Measurements from ENCODE around the gene CYP2S1.

The CYP2S1 gene

DNA sequence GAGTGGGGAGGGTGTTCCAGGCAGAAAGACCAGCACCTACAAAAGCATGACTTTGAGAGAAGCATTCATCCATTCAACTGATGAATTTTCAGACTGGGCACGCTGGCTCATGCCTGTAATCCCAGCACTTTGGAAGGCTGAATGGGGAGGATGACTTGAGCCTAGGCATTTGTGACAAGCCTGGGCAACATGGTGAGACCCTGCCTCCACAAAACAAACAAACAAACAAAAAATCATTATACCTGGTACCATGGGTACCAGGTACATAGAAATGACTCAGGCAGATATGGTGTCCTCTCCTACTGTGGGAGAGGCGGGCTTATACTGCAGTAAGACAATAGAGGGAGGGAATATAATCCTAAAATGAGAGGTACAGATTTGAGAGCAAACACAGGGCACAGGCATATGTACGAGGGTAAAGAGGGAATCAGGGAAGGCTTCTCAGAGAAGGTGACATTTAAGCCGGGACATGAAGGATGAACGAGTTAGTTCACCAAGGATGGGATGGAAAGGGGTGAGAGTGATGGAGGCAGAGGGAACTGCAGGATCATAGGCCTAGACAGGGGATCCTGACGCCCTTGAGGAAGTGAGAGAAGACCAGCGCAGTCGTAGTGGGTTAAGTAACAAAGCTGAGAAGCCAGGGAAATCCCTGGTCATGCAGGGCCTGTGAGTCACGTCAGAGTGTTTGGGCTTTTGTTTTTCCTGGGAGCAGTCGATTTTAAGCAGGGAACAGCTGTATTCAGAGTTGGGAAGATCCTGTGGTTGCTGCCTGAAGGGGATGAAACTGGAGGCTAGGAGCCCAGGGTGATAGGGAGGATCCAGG, 2.9 kb downstream of the CYP2S1 start:
- no peak for DNase-seq

DNA sequence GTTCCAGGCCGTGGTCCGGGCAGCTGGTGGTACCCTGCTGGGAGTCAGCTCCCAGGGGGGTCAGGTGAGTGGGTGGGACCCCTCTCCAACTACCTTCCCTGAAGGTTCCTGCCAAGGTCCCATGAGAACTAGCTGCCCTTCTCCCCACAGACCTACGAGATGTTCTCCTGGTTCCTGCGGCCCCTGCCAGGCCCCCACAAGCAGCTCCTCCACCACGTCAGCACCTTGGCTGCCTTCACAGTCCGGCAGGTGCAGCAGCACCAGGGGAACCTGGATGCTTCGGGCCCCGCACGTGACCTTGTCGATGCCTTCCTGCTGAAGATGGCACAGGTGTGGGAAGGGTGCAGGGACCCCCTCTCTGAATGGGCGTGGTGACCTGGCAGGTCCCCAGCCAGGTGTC, 5.5 kb downstream of the CYP2S1 start:
- no peak for DNase-seq

DNA sequence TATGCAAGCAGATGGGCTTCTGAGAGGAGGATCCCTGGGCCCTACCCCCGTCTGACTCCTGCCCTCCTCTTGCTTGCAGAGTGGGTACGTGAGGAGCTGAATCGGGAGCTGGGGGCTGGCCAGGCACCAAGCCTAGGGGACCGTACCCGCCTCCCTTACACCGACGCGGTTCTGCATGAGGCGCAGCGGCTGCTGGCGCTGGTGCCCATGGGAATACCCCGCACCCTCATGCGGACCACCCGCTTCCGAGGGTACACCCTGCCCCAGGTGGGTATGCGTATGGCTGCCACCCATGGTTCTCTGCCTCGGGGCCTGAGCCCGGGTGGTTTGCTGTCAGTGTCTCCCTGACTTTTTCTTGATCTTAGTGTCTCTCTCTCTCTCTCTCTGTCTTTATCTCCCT, 10.4 kb downstream of the CYP2S1 start:
- no peak for DNase-seq

DNA sequence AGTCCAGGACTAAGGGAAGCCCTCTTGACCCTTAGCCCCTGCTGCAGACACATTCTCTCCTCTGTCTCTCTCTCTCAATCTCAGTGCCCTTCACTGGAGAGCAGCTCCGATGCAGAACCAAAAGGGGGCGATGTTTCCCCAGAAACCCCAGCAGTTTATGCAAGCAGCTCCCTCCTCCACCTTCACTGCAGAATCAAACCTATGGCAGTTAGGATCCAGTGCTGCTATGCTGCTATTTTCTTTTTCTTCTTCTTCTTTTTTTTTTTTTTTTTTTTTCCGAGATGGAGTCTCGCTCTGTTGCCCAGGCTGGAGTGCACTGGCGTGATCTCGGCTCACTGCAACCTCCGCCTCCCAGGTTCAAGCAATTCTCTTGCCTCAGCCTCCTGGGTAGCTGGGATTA, 11.3 kb downstream of the CYP2S1 start:
- peak; percentile 77 for DNase-seq

DNA sequence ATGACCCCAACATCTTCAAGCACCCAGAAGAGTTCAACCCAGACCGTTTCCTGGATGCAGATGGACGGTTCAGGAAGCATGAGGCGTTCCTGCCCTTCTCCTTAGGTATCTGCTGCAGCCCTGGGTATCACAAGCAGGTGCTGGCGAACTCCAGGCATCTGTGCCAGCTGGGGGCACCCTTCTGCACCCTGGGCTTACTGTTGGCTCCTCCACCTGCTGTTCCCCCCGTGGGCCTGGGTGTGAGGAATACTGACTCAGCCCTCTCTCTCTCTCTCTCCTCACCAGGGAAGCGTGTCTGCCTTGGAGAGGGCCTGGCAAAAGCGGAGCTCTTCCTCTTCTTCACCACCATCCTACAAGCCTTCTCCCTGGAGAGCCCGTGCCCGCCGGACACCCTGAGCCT, 13.0 kb downstream of the CYP2S1 start:
- no peak for DNase-seq

DNA sequence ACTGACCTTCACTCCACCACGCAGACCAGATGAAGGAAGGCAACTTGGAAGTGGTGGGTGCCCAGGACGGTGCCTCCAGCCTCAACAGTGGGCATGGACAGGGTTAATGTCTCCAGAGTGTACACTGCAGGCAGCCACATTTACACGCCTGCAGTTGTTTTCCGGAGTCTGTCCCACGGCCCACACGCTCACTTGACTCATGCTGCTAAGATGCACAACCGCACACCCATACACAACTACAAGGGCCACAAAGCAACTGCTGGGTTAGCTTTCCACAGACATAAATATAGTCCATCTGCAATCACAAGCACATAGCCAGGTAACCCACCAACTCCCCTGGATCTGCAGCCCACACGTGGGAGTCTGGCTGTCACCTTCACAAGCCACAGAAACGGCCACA, 13.4 kb downstream of the CYP2S1 start:
- DNase-seq: no peak

DNA sequence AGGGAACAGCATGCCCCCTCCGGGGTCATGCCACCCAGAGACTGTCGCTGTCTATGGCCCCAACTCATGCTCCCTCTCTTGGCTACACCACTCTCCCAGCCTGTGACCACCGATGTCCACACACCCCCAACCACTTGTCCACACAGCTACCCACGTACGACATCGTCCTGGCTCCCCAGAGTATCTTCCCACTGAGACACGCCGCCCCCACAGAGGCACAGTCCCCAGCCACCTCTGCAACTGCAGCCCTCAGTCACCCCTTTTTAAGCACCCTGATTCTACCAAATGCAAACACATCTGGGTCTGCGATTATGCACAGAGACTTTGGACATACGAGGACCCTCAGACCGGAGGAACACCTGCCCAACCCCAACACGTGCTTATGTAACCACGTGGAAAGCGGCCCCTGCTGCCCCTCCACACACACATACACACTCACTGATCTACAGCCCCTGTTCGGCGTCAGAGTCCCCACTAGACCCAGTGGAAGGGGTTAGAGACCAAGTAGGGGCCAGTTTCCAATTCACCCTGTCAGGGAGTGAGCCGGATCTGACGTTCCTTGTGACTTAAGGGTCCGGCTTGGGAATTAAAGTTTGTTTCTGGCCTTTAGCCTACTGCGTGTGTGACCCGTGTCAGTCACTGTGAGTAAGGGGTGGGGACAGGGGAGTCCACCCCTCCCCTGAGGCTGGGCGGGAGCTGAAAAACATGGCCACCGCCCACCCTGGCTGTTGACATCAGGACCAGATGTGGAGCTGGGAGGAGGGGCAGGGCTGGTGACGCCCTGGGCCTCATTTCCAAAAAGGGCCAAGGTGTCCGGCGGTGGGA, 14.1 kb downstream of the CYP2S1 start:
- no peak for DNase-seq

DNA sequence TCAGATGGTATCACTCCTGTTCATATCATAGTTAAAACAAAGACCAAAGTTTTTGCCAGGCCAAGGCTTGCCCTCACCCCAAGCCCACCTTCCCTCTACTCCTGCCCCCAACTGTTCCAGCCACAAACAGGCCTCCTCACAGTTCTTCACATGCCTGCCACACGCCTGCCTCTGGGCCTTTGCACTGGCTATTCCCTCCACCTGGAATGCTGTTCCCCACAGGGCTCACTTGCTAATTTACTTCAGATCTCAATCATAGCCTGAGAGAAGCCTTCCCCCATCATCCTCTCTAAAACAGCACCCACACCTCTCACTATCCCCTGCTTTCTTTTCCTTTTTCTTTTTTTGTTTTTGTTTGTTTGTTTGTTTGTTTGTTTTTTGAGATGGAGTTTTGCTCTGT, 21.1 kb downstream of the CYP2S1 start:
- no peak for DNase-seq

DNA sequence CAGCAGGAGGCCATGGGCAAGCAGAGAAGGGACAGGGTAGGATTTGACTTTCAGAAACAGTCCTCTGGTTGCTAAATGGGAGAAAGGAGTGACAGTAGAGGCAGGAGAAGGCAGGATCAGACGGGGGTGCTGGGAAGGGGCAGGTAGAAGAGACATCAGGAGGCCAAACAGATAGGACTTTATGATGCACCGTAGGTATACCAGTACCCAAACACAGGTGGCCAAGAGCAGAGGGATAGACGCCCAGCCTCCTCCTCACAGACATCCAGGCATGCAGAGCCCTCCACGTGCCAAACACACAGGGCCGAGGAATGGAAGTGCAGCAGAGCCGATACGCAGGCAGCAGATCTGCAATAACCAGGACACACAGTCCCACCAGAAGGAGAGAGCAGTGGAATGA, 24.7 kb downstream of the CYP2S1 start:
- DNase-seq: no peak

DNA sequence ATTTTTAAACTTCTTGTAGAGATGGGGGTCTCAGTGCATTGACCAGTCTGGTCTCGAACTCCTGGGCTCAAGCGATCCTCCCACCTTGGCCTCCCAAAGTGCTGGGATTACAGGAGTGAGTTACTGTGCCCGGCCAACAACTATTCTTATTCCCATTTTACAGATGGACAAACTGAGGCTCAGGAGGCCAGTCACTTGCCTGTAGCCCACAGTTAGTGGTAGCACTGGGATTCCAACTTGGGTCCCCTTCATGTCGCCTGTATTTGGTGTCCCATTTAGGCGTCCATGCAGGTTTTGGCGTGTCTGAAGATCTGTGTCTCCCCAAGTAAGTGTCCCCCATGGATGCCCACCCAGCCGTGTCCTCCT, 25.2 kb downstream of the CYP2S1 start:
- no peak for DNase-seq

DNA sequence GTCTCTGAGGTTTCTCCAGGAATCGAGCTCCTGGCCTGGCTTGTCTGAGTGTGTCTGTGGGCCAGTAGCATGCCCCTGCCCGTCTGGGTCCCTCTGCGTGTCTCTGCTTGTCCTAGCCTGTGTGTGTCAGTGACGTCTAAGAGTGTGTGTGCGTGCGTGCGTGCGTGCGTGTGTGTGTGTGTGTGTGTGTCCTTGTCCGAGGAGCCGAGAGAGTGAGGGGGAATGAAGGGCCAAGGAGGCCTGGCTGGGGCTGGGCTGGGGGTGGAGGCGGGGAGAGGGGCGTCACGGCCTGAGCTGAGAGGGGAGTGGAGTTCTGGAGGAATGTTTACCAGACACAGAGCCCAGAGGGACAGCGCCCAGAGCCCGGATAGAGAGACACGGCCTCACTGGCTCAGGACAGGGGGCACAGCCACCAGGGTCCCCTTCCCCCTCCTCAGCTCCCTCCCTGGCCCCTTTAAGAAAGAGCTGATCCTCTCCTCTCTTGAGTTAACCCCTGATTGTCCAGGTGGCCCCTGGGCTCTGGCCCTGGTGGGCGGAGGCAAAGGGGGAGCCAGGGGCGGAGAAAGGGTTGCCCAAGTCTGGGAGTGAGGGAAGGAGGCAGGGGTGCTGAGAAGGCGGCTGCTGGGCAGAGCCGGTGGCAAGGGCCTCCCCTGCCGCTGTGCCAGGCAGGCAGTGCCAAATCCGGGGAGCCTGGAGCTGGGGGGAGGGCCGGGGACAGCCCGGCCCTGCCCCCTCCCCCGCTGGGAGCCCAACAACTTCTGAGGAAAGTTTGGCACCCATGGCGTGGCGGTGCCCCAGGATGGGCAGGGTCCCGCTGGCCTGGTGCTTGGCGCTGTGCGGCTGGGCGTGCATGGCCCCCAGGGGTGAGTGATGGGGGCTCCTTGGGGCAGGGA, 25.8 kb downstream of the CYP2S1 start, which contains the start of gene AXL:
AXL (plus strand) TSS at position 609 of the 893 bp plus-strand sequence; CDS start at position 779, 170 bp downstream.
- no peak for DNase-seq

DNA sequence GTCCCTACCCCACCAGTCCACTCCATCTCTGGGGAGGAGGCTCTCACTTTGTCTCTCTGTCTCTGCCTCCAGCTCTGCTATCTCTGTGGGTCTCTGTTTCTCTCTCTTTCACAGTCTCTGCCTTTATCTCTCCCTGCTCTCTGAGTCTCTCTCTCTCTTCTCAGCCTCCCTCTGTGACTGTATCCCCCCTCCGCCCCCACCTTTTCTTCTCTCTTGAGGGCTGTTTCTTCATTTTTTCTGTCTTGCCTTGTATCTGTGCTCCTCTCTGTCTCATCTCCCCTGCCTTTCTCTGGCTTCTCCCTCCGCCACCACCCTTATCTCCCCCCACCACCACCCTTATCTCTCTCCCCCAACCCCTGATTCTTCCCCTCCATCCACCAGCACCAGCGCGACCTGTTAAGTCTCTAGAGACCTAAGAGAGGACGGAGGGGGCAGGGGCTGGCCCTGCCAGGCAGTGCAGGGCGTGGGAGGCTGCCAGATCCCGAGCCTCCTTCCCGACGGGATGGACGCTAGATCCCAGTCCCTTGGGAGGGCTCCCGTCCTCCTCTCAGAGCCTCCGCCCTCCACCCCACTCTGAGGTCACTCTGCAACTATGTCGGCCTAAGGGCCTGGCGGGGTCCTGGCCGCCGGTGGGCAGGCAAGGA, 27.0 kb downstream of the CYP2S1 start:
- no peak for DNase-seq

DNA sequence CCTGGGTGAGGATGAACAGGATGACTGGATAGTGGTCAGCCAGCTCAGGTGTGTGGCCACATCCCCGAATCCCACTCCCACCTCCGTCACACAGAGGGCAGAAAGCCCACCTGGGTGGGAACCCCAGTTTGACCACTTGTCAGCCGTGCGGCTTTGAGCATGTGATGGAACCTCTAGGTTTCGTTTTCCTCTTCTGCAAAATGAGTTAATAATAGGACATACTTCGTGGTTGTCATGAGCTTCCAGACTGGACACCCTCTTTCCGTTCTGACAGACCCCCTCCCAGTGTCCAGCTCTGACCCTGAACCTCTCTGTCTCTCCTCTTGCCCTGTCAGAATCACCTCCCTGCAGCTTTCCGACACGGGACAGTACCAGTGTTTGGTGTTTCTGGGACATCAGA, 27.8 kb downstream of the CYP2S1 start:
- no peak for DNase-seq

DNA sequence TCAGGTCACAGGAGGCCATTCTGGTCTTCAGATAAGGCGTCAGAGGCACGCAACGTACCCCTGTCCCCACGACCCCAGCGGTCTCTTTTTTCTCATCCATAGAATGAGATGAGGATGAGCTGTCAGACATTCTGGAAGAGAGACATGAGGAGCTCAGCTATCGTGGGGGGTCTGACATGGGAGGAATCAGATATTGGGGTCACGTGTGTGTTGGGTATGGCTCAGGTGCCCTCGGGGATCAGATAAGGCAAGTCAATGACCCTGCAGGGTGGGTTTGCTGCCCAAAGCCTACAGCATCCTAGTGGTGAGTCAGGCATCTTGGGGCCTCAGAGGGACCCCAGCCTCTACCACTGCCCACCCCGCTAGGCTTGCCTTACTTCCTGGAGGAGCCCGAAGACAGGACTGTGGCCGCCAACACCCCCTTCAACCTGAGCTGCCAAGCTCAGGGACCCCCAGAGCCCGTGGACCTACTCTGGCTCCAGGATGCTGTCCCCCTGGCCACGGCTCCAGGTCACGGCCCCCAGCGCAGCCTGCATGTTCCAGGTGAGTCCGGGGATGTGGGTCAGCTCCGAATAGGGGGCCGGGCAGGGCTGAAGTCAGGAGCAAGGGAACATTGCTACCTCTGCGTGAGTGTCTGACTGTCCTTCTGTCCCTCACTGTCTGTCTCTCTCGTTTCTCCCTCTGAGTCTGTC, 28.6 kb downstream of the CYP2S1 start:
- no peak for DNase-seq

DNA sequence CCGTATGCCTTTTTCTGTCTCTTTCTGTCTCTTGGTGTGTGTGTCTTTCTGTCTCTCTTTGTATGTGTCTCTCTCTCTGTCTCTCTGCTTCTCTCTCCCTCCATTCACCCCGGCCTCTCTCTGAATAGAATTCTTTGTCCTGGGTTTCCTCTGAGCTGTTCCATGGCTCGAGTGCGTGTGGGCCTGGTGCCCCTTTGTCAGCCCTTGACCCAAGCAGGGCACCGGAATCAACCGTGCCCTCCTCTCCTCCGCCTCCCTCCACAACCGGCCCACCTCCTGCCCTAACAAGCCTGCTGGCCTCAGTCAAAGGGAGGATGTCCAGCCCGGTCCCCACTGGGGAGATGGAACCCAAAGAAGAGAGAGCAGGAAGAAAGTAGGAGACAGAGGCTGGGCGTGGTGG, 29.2 kb downstream of the CYP2S1 start:
- no peak for DNase-seq

DNA sequence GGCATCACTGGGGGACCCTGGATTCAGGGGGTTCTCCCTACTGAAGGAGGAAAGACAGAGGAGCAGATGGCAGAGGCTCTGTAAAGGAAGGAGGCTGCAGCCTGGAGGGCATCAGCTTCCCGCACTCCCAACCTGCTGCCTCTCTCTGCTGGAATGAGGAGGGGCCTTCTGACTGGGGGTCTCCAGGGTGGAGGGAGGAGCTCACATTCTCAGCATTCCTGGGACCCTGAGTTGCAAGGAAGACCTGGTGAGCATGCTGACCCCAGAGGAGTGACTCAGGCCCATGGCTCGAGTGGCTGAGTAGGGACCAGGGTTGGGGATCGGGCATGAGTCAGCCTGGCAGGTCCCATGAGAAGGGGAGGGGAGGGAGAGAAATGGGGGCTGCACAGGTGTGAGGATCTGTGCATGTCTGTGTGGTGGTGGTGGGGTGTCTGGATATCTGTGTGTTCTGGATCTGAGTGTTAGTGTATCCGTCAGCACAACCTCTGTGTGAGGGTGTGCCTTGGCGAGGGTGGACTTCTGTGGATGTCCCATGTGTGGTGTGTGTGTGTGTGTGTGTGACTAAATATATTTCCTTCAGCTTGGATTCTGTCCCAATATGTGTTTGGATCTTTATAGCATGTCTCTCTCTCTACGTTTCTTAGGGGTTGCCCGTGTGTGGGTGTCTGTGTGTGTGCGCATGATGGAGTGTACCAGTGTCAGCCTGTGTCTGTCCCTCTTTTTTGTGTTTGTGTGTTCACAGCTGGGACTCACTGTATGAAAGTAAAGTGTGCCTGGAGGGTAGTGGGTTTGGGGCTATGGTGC, 30.6 kb downstream of the CYP2S1 start:
- DNase-seq: no peak

DNA sequence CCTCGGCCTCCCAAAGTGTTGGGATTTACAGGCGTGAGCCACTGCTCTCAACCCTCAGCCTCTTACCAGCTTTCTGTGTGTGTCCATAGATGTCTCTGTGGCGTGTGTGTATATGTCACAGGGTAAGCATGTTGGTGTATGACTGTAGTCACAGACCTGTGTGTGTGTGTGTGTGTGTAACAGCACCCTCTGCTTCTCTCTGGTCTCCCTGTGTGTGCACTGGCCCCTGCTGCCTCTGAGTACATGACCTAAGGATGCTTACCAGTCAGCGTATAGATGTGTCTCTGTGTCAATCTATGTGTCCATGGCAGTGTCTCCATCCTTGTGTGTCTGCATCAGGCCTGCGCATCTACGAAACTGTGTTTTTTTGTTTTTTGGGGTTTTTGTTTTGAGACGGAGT, 31.6 kb downstream of the CYP2S1 start:
- DNase-seq: no peak

DNA sequence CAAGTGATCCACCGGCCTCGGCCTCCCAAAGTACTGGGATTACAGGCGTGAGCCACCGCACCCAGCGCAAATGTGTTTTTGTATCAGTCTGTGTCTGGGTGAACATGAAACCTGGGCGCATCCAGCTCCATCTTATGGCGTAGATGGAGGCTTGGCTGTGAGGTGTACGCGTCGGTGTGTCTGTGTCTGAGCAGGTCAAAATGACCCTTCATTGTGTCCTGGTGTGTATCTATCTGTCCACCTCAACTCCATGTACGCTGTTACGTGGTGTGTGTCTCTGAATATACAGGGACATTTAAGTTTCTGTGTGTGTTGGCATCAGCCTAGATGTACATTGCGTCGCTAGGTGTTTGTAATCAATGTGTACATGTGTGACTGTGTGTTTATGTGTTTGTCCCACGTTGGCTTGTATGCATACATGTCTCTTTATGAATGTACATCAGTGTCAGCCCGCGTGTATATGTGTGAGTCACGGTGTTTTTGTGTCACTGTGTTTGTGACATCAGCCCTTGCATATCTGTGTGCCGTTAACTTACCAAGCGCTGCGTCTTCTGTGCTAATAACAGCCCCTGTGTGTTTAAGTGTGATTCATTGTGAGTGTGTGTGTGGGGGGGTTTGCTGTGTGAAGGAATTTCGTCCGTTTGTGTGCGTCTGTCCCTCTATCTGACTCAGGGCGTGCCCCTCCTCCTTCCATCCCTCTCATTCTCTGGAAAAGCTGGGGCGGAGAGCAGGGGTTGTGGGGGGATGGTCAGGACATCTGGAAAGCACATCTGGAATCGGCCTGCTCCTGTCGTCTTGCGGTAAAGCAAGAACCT, 32.4 kb downstream of the CYP2S1 start:
- DNase-seq: peak; percentile 40

DNA sequence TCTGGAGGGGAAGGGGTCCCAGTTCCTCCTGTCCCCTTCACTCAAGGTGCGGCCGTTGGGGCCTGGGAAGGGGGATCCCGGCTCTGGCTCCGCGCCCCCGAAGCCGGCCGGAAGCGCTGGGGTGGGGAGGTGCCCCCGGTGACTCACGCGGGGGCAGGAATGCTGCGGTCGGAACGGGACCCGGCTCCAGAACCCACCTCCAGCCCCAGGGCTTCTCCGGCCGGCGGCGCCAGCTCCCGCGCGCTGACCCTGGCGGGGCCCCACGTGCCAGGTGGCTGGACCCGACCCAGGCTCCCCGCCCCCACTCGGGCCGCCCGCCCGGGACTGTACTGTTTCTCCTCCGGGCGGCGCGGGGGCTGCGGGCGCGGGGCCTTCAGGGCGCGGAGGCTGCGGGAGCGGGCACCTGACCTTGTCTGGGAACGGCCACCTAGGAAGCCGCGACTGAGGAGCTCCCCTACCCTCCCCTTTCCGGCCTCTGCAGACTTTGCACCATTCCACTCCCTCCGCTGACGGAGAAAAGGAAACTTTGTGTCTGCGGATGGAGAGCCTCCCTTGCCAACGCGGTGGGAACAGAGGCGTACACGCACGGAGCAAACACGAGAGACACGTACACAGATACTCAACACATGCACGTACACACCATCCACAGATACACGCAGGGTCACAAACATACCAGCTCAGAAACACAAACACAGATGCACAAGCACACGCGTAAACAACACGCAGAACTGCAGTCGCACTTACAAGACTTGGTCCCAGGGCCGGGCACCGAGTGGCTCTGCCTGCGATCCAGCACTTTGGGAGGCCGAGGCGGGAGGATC, 33.2 kb downstream of the CYP2S1 start:
- peak; percentile 24 for DNase-seq
